GM21786 (cell line): ENCODE results near the gene MAP2K1.
"Not testable (repeated sequence)": the region's sequence is repeated elsewhere in the genome, so short reads cannot be mapped to it uniquely, and the experiment has no call there.

Experiments
- ATAC-seq: cut with Tn5 transposase; IDR thresholded peaks from one replicate; pipeline ENCODE4 v1.9.1; 2021; ENCODE audit not compliant: unreplicated experiment

Gene MAP2K1

DNA sequence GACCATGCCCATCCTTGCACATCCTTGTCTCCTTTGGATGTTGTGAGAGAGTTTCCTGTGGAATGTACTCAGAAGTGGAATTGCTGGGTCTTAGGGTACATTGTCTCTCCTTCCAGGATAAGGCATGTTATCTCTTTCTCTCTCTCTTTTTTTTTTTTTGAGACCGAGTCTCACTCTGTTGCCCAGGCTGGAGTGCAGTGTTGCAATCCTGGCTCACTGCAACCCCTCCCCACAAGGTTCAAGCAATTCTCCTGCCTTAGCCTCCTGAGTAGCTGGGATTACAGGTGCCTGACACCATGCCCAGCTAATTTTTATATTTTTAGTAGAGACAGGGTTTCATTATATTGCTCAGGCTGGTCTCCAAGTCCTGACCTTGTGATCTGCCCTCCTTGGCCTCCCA lies 6.3 kb downstream of the MAP2K1 start:
- not testable (repeated sequence) for ATAC-seq

DNA sequence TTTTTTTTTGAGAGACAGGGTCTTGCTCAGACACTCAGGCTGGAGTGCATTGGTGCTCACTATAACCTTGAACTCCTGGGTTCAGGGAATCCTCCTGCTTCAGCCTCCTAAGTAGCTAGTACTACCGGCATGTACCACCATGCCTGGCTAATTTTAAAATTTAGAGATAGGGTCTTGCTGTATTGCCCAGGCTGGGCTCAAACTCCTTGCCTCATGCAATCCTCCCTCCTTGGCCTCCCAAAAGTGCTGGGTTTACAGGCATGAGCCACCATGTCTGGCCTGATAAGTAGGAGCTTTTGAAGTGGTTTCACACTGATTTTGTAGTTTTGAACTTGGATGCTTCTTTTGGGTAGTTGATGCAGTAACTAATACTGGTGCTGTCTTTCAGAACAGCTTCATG lies 7.8 kb downstream of the MAP2K1 start:
- ATAC-seq: no peak

DNA sequence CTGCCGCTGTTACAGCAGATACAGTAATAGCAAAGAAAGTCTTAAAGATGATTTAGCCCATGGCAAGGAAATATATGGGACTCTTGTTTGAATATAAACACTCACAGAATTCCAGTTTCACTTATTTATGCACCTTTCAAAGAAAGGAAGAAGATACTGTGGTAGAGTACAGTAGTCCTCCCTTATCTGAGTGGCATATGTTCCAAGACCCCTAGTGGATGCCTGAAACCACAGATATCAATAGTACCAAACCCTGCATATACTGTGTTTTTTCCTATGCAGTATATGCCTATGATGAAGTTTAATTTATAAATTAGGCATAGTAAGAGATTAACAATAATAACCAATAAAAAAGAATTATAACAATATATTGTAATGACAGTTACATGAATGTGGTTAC lies 8.2 kb downstream of the MAP2K1 start:
- no peak for ATAC-seq

DNA sequence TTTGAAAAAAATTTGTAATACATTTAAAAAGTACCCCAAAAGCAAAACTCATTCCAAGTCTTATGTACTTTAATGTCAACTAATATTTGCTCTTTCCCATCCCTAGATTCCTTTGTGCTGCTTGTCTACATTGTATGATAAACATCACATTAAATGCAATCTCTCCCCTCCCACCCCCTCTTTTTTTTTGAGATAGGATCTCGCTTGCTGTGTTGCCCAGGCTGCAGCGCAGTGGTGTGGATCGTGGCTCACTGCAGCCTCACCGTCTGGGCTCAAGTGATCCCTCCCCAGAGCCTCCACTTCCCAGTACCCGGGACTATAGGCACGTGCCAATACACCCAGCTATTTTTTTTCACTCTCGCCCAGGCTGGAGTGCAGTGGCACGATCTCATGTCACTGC lies 12.6 kb downstream of the MAP2K1 start:
- ATAC-seq: no peak

DNA sequence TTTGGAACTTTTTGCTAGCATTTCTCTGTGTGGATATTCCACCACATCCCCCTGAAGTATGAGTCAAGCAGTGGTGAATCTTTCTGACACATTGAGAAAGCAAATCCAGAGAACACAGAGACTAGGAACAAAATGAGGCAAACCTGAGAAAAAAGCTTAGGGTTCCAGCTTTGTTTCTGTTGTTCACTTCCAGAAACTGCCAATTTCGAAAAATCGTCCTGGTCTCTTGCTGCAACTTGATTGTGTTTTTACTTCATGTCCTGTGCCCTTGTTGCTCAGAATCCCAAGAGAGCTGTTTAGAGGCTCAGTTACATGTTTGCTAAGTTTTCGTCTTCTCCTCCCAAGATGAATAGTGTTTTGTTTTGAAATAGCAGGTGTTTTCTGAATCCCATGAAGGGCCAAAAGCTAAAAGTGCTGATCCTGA lies 13.7 kb downstream of the MAP2K1 start:
- ATAC-seq: no peak

DNA sequence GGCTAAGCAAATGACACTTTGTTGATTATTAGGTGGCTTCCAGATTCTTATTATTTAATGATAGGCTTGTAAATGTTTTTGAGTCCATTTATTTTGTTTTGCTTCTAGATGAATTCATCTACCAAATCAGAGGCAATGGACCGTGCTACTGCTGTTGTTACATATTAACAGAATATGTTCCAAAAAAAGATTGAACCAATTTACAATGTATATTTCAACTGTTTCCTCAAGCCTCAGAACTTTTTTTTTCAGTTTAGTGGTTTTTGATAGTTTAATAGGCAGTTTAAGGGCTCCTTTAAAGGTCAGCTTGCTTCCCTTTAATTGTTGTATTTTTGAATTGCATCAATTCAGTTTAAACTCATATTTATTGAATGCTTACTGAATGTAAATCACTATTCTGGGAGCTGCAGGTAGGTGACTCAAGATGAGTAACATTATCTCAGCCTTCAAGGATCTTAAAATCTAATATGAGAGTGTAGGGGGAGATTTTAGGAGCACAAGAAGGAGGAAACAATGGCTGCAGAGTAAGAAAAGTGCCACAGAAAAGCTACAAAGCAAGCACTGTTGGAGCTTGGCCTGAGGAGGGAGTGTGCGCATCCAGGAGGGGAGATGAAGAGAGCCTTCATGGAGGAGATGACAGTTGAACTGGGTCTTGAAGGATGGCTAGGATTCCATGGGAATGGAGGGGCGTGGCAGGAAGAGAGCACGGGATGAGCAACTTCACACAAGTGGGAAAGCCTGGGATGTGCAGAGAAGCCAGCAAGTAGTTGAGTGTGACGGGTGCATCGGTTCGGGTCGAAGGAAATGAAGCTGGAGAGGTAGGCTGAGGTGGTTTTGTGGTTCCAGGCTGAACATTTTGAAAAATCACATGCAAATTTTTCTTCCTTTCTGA lies 14.7 kb downstream of the MAP2K1 start:
- ATAC-seq: no peak

DNA sequence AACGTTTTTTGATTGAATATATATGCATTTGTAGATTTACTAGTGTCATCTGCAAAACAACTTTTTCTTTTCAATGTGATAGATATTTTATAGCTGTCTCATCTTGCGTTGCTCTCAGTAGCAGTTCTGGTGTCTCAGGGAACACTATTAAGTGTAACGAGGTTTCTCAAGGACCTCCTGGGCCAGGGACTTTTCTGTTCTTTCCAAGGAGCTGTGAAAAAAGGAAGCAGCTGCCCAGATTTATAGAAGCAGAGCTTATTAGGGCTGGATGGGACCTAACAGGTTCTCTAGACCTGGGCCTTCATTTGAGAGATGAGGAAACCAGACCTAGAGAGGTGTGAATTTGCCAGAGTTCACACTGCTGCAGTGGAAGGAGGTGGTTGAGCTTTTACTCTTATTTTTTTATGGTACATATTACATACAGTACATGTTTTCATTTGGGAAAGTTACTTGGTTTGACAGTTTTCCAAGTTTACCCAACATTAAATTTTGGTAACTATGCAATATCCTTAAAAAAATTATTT lies 16.1 kb downstream of the MAP2K1 start:
- no peak for ATAC-seq

DNA sequence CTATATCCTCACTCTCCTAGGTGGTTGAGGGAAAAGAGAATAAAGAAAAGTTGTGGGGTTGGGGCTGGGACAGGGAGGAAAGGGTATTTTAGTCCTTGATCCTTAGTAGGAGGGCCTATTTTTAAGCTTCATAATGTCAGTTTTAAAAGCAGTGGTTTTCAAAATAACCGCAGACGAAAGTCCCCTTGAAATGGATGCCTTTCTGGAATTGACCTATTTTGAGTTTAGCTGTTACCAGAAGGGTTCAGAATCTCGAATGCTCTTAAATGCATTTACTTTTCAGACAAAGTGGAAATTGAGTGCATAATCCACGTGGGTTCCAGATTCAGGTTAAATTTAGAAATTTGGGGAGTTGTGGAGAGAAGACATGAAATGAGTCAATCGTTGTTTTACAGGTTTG lies 16.6 kb downstream of the MAP2K1 start:
- no peak for ATAC-seq

DNA sequence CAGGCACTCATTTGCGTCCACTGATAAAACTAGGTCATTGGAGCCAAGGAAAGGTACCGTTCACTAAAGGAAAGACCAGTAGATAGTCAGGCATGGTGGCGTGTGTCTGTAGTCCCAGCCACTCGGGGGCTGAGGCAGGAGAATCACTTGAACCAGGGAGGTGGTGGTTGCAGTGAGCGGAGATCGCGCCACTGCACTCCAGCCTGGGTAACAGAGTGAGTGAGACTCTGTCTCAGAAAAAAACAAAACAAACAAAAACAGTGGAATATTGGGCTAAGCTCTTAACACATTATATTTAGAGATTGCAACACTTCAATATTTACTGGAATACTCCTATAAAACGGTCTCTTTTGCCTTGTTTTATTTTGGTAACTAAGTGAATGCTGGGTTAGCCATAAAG lies 17.4 kb downstream of the MAP2K1 start:
- no peak for ATAC-seq

DNA sequence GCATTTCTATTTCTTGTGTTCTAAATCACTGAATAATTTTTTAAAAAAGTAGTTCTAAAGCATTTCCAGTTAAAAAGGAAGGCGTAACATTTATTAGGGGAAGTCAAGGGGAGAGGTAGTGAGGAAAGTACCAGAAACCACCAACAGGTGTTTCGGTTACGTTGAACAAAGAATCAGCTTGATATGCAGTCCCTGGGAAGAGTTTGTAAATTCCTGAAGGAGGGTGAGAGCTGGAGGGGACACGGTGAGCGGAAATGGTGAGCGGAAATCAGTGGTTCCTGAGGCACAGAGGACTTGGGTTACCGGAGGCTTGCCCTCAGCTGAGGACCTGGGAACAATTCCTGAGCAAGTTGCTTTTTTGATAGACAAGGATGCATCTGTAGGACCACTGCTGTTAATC lies 17.8 kb downstream of the MAP2K1 start:
- ATAC-seq: no peak

DNA sequence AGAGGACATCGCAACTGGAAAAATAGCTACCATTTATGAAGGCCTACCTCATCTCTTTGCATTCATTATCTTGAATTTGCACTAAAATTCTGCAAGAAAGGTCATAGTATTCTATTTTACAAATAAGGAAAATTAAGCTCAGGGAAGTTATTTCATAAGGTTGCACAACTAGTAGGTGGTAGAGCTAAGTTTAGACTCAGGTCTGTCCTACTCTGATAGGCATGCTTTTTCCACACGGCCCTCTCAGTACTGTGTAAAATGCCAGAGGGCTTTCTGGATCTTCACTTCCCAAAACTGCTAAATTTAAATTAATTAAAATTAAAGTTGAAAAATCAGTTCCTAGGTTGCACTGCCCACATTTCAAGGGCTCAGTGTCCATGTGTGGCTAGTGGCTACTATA lies 18.3 kb downstream of the MAP2K1 start:
- ATAC-seq: no peak

DNA sequence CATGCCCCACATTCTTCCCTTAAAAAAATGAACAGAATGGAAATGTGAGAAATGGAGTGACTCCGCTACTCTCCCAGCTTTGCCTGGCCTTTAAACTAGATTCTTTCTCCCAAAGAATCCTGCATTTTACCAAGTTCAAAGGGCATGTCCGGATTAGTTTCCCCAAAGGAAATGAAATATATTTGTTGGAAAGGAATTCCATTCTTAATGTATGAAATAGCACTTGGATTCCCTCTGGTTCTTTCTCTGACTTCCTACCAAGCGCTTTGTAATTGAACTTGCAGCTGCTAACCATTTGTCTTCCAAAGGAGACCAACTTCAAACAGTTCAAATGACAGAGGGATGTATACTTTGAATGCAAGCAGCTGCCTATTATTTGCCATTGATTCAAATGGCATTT lies 18.9 kb downstream of the MAP2K1 start:
- no peak for ATAC-seq

DNA sequence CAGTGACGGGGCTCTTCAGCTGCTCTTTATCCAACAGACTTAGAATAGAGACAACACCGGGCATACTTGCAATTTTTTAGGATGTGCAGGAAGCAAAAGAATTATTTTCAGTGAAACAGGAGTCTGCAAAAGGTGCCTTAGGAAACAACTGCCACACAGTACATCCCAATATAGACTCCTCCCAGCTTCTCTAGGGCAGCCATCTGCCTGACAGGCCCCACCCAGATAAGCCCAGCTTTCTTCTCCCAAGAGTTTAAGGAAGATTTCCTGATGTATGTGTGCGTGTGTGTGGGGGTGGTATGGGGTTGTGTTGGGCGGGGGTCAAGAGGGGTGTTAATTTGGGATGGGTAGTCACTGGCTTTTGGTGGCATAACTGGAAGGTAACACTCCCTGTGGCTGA lies 21.5 kb downstream of the MAP2K1 start:
- ATAC-seq: no peak

DNA sequence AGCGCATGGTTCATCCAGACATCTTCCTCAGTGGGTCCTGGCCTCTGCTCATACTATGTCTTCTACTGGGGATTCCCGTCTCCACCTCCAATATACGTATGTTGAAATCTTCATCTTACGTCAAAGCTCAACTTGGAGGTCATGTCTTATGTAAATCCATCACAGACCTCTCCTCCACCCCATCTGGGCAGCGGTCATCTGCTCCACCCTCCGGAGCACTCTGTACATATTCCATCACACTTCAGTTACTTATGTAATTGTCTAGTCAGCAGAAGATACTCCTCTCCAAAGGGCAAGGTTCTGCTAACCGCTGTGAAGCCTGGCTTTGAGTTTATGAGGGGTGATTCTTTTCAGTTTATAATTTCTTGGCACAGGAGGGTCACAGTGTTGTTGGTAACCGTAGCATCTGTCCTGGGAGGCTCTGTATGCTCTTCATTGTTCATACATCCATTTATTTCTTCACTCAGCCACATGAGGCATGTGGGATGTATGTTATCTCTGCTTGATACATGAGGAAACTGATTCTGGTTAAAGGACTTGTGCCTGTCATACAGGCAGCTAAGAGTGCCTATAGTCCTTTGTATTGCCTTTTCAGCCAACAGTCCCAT lies 22.1 kb downstream of the MAP2K1 start:
- ATAC-seq: no peak

DNA sequence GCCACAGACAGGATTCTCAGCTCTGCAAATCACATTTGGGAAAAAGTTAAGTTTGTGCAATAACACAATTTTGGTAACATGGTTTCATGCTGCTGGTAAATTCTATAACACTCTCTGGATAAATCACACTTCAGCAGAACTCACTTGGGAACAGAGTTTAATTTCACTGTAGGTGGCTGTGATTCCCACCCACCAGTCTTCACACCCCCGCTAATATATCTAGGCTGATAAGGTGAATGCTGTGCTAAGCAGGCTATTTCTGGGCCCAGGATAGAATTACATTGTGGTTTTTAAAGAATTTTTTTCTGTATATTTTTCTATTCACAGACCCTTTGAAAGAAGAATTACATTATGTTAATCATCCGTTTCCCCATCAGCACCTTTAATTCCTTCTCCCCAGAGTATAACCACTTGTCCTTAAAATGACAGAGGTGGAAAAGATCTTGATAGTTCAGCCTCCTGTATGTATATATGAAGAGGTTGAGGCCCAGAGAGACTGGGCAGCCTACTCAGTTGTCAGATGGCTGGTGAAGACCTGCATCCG lies 22.9 kb downstream of the MAP2K1 start:
- no peak for ATAC-seq

DNA sequence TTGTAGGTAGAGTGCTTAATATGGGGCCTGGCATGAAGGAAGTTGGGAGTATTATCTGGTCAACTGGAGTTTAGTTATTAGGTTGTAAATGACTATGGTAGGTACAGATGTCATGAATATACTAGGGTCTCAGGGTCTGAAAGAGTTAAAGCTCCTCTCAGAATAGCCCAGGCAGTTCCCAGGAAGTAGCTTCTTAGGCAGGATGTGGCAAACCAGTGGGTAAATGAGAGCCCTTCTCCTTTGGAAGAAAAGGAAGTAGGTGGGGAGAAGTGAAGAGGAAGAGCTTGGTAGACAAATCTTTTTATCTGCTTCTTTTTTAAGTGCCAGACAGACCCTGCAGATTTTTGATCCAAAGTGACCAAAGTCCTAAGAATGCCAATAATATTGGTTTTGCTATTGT lies 24.5 kb downstream of the MAP2K1 start:
- ATAC-seq: no peak

DNA sequence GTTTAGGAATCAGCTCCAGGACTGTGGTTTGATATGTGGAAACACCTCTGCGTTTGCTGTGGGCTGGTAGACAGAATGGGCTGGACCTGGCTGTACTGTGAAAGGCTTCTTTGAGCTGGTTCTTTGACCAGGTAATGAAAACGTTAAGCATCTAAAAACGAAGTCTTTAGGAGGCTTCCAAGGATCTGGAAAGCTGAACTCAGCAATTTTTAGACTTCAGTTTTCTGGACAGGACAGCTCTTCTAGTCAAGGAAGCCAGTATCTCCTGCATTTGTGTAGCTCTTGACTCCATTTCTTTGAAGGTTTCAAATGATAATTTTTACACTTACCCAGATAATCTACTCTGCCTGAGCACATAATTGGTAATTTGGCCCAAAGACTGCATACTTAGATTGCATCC lies 25.5 kb downstream of the MAP2K1 start:
- ATAC-seq: no peak

DNA sequence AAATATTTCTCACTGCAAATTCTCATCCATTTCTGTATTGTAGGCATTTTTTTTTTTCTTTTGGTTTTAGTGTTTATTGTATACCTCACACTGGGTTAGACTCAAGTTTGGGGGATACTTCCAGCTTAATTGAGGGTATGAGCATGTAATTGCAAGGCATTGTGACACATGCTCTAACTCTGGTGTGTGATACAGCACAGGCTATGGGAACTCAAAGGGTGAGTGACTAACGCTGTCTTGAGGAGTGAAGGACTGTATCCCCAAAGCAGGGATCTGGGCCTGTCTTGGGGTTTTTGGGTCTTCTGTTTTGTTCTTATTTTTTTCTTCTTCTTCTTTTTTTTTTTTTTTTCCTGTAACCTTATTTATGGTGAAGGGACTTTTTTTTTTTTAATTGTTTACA lies 26.9 kb downstream of the MAP2K1 start:
- ATAC-seq: no peak

DNA sequence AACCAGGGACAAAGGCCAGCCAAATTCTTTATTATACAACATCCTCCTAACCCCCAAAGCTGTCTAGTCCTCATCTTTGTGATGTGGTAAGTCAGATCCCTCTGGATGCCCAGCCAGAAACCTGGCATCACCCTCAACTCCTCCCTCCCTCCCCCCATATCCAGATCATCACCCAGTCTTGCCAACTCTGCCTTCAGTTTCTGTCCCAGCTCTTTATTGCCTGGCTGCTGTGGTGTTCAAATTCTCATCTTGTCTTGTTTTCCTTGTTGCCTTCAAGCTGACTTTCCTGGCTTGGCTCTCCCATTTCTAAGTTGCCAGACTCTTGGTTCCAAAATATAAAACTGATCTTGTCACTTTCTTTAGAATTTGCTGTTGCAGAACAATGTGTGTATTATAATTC lies 28.6 kb downstream of the MAP2K1 start:
- no peak for ATAC-seq

DNA sequence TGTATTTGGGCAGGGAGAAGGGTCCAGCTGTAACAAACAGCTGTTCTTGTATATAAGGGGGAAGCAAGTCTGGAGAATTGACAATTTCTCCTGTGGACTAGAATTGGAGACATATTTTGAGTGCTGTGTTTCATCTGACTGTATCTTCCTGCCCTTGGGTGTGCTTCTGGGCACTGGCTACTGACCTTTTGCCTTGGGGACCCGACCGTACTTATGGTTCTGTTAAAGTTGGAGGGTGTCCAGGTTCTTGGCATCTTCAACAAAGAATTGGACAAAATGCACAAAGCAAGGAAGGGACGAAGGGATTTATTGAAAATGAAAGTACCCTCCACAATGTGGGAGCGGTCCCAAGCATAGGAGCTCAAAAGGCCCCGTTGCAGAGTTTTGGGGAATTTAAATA lies 31.0 kb downstream of the MAP2K1 start:
- ATAC-seq: no peak

DNA sequence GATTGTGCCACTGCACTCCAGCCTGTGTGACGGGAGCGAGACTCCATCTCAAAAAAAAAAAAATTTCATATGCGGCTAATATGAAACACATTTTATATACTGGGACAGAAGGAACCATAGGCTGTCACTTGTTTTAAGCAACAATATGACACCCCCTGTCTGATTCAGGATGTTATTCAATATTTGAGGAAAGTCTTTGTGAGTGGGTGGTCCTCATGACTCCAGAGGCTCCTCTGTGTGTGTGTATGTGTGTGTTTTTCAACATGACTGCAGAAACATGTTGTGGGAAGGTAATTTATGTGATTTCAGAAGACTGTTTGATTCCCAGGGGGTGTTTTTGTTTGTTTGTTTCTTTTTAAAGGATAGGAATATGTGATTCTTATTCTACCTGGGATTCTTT lies 32.8 kb downstream of the MAP2K1 start:
- ATAC-seq: no peak

DNA sequence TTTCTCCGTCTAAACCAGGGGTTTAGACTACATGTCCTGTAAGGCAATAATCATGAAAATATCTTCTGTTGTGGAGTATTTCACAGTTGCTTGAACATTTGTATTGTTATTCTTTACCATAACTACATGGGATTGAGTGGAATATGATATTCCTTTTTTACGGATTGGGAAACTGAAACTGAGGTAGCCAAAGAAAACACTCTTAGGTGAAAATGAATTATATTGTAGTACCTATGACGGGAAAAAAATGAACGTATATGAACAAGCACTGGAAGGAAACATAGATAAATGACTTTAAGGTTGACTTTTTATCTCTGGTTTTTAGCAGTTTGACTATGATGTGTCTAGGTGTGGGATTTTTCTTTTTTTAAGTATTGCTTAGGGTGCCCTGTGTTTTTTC lies 35.6 kb downstream of the MAP2K1 start:
- ATAC-seq: no peak
